GM21825 (cell line): Measurements from ENCODE around the gene GRB10.

Experiments used
- ATAC-seq: cut with Tn5 transposase; IDR thresholded peaks from one replicate; pipeline ENCODE4 v1.9.1; 2021; ENCODE audit warnings: mild to moderate bottlenecking, moderate library complexity; ENCODE audit not compliant: unreplicated experiment

The GRB10 gene

DNA sequence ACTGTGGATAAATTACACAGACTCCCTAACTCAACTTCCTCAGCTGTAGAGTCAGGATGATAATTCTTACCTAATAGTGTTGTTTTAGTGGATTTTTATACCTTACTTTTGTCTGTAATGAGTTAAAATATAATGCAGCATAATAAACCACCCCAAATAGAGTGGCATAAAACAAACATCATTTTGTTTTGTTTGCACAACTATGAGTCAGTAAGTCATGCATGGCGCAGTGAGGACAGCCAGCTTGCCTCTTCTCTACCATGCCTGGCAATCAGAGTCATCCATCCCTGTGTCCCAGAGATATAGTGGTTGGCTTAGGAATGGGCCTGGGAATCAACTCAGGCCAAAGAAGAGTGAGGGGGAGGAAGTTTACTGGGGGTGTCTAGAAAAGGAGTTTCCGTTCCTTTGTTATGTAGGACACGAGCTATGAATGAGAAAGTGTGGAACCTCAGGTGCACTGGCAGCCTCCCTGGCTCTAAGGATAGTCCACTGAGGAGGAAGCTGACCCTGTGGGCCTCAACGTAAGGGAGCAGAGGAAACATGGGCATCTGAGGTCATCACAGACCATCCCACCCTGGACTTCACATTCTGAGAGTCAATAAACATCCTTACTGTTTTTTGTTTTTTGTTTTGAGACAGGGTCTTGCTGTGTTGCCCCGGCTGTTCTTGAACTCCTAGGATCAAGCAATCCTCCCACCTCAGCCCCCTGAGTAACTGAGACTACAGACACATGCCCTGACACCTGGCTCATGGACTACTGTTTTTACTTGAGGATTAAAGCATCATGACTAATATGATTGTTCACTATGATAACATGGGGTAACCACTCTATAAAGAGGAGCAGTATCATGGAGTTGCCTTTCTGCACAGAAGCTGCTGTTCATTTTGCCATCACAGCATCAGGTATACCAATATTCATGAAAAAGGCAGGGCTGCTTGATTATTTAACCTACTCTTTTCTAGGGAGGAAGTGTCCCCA lies 21.0 kb upstream of the GRB10 start:
- no peak for ATAC-seq

DNA sequence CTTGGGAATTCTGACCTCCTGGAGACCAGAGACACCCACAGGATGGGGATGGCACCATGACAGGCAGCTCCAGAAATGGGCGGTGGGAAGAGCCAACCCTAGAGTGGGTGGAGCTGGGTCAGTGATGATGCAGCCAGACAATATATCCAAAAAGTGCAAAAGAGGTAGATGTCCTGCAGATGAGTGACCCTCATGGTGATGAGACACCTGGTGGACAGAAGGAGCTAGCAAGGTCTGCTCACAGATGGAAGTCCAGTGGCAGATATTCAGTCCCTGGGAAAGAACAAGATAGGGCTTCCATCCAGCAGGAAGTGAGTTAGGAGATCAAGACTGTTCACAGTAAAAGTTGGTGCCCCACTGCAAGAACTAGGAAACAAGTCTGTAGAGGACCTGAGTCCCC lies 19.2 kb upstream of the GRB10 start:
- no peak for ATAC-seq

DNA sequence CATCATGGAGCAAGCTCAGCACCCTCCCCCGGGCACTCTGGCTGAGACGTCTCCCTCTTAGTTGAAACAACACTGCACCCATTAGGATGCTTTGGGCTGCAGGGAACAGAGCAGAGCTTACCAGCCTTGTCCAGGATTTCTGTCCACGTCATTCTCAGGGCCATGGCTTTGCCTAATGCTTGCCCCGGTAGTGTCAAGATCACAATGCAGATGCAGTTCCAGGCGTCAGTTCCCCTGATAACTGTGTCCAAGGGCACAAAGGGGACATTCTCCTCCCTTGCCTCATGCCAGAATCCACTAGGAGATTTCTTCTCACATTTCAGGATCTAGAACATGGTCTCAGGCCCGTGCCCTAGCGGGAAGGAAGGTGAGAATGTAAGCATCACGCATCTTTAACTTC lies 17.2 kb upstream of the GRB10 start:
- ATAC-seq = no peak

DNA sequence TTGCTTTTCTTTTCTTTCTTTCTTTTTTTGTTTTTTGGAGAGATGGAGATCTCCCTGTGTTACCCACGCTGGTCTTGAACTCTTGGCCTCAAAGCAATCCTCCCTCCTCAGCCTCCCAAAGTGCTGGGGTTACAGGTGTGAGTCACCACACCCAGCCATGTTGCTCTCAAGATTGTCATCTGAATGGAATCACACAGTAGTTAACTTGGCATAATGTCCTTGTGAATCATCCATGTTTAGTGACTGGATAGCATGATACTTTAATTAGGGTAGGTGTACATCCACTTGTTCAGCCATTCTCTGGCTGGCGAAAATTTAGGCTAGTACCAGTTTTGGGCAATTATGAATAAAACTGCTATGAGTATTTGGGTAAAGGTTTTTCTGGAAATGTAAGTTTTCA lies 15.4 kb upstream of the GRB10 start:
- ATAC-seq = no peak

DNA sequence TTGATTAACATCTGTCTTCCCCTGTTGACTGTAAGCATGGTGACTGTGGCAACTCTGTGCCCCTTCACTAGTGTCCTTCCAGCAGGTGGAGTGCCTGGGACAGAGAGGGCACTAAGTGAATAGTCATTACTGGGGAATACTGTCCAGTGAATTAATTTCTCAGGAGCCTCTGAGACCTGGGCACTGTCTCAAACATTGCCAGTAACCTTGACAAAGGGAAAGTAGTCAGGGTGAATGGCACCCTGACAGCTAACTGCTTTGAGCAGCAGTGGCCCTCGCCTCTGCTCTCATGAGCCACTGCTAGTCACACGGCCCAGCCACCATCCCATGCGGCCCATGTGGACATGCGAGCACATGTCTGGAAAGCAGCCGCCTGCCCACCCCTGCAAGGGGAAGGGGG lies 13.1 kb upstream of the GRB10 start:
- ATAC-seq = no peak

DNA sequence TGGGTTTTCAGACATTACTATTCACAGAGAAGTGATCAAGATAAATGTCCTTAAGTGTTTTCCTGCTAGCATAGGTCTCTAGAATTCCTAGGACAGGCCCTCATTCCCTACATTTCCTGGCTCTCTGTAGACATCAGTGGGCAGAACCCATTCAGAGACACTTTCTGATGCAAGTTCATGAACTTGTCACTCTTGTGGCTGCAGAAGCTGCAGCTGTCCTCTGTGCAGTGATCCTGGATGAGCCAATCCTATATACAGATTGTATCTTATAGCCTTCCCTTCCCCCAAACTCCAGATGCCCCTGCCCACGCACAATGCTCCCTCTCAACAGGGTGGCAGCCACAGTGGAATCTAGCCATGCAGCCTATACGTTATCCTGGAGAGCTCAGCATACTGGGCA lies 12.6 kb upstream of the GRB10 start:
- ATAC-seq = no peak

DNA sequence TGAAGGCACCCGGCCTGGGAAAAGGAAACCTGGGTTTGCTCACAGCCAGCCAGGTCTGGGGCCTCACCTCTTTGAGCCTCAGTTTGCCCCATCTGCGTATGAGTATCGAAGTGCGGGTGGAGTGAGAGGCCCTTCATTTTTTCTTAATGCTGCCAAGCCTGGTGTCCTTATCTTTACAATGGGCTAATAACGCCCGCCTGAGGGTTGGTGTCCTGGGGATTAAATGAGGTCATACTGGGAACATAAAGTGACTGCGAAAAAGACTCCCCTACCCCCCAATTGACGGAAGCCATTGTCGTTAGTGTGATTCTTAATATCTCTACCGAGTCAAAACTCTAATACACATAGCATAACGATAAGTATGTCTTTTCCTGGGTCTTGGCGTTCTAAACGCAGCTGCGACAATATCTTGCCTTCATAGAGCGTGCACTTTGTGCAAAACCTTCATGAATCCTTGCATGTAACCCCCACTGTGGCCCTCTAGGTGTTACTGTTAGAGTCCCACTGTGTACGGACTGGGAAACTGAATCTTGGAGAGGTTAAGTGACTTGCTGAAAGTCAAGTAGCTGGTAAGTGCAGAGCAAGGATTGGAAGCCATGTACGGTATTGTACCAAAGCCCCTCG lies 11.4 kb upstream of the GRB10 start:
- ATAC-seq = no peak

DNA sequence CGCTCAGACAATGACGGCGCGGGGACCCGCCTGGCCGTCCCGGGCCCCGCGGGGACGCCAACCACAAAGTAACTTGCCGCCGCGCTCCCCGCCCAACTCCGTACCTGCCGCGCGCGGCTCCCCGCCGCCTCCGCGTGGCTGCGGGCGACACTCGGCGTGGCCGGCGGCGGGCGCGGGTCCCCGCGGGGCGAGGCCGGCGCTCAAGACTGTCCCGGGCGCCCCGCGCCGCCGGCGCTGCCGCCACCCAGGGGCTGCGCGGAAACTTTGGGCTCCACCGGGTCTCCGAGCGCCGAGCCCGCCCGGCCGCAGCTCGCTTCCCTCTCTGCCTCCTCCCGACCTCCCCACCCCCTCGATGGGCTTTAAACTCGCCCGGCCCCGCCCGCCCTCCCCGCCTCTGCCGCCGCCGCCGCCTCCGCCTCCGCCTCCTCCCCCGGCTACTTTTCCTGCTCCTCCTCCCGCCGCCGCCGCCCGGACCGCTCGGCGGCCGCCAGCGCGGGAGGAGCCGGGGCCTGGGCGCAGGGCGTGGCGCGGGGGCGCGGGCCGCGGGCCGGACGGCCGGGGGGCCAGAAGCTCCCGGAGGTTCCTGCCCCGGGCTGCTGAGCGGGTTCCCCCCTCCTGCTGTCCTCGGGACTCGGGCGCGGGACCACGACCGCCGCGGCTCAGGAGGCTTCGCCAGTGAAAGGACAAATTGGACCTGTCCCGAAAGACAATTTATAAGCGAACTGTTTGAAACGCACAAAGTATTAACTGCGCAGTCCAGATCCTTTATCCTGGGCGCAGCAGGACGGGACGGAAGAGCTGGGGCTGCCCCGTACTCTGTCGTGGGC lies 10.6 kb upstream of the GRB10 start:
- ATAC-seq = no peak

DNA sequence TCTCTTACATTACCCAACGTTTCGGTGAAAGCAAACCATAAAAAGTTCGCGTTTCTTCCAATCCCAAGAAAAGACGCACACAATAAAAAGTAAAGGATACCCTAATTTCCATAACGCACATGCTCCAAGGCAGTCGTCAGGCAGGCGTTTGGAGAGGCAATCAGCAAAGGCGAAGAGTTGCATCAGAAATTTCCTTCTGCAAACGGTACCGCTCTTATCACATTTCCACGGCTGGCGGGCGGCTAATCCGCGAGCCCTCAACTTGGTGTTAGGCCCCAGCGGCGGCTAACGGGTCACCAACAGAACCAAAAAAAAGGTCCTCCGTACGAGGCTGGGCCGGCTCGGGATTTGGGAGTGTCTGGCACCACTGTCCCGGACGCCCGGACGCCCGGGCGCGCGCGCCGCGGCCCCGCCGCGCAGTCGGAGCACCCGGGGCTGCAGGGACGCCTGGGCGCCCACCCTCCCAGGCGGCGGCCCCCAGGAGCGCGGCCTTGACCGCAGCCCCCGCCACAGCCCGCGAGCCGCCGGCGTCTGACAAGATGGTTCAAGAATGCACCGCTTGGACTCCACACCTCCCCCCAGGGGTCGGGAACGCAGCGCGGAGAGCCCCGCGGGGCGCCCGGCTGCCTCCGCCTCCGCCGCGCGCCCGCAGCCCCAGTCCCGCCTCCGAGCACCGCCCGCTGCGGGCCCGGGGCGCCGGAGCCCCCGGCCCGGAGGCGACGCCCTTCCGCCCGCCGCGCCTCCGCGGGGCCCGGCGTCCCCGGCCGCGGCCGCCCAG lies 9.8 kb upstream of the GRB10 start:
- no peak for ATAC-seq

DNA sequence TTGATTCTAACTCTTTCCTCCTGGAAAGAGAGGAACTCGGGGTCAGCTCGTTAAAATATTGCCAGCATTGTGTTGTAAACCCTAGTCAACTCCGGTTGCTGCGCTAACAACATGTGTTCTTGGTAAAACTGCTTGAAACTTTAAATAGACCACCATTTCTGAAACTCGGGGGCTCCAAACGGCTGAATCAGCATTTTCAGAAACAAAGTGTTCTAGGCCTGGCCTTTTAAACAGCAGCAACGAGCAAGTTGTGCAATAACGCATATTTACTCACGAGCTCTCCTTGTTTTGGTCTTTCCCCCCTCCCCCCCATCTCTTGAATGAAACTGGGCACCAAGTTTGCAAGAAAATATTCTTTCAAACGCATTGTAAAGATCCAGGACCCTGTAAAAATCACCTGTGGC lies 9.2 kb upstream of the GRB10 start:
- ATAC-seq = no peak

DNA sequence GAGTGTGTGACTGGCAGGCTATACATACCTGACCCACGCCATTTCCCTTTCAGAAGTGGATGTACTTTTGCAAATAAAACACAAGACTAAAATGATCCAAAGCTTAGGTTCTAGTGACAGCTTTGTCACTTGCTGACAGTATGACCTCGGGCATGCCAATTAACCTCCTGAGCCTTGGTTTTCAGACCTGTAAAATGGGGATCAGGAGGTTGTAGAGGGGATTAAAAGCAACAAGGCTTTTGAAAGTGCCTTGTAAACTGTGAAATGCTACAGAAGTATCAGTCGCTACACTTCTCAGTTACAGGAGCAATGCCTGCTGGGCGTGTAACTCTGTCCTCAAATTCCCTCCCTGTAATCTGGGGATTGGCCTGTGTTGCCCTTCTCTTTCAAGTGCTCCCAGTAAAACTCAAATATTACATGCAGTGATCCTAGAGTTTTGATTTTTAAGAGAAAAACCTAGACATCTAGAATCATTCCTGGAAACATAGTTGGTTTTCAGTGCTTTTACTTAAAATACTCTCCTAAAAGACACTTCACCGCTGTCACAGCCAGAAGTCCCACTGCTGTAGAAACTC lies 8.8 kb upstream of the GRB10 start:
- no peak for ATAC-seq

DNA sequence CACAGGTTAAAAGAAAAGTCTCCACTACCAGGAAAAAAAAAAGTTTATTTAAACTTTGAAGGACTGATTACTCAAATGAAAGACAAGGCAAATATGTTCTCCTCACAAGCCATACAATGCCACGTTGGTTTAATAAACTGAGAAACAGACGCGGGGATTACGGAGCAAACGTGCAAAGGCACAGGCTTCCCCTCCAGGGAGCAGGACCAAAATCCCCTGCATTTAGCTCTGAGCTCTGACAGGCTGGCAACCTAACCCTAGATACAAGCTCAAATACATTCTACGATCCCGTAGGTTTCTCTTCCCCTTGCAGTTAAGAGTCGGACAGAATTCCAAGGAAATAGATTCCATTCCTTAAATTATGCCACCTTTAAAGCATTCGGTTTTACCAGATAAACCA lies 7.7 kb upstream of the GRB10 start:
- no peak for ATAC-seq

DNA sequence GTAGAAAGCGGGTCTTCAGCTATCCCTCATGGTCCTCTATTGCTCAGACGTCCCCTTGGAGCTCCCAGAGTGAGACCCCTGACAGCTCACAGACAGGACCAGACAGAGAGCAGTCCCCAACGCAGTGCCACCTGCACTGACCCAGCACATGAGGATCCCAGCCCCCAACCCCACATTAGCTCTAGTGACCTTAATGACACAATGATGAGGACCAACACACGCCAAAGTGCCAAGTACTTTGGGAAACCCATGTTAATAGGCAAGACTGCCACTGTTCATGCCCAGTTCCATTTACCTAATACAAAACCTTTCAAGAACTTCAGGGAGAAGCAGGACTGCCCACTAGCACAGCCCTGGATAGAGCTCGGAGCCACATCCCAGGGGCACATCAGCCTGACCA lies 5.7 kb upstream of the GRB10 start:
- ATAC-seq = no peak

DNA sequence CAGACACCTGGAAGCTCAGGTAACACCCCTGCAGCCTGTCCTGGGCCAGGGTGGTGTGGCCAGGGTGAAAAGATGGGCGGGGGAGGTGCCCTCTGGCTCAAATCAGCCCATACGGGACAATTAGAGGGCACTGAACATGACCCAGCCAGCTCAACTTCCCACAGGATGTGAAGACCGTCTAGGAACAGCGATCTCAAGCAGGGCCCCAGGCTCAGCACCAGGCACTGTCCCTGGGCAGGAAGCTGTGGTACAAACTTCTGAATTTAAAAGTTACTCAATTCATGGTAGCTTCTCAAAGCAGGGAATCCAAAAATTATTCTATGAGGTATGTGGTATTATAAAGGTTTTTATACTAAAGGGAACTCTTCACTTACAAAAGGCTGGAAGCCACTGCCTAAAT lies 5.1 kb upstream of the GRB10 start:
- ATAC-seq = no peak

DNA sequence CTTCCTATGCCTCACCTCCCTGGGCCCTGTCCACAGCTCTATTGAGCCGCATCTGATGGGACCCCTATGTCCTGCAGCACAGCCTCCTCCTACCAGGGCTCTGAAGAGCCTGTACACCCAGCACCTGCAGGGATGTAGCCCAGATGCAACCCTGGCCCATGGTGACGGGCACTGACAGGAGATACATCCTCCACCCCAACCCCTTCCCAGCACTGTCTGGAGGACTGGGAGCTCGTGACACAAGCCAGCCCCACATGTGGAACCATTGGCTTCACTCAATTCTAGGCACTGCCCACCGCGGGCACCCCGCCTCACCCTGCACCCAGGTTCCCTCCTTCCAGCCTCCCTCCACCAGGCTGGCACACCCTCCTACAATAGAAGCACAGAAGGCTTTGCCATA lies 2.6 kb upstream of the GRB10 start:
- ATAC-seq = no peak

DNA sequence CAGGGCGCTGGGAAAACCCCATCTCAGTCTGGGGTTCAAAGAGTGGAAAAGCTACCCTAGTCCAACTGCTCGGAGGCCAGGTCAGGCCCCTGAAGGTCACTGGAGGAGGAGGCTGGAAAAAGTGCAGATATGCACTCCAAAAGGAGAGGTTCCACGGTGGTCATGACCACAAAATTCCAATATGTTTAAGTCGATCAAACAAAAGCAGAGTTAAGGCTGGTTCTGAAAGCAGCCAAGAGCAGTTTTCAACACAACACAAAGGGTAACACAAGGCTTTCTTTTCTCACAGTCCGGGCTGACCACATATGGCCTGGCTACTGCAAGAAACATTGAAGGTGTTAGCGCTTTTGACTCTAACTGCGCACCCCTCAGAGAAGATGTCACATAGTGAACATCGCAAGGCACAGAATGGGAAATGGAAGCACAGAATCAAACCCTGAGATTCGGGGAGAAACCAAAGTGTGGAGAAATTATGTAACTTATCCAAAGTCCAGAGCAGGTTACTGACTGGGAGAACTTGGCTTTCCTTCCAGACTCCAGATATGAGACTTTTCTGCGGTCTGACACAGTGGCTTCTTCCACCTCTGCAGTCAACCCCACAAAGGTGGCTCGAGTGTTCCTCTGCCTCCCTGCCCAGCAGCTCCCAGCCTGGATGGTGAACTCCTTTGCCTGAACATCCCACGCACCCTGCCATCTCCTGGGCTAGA lies 1.3 kb upstream of the GRB10 start:
- no peak for ATAC-seq

DNA sequence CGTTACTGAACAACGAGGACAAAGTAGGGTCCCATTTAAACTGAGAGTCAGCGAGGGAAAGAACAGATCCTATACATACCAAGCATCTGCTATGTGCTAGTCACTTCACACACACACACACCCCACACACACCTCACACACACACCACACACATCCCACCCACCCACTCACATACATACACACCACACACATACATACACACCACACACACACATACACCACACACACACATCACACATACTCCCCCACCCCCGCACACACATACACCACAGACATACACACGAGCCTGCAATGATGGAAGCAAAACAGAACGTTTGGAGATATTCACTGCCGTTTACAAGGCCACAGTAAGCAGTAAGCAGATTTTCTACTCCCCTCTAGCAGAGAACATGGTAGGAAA lies 607 bp upstream of the GRB10 start:
- ATAC-seq = no peak

DNA sequence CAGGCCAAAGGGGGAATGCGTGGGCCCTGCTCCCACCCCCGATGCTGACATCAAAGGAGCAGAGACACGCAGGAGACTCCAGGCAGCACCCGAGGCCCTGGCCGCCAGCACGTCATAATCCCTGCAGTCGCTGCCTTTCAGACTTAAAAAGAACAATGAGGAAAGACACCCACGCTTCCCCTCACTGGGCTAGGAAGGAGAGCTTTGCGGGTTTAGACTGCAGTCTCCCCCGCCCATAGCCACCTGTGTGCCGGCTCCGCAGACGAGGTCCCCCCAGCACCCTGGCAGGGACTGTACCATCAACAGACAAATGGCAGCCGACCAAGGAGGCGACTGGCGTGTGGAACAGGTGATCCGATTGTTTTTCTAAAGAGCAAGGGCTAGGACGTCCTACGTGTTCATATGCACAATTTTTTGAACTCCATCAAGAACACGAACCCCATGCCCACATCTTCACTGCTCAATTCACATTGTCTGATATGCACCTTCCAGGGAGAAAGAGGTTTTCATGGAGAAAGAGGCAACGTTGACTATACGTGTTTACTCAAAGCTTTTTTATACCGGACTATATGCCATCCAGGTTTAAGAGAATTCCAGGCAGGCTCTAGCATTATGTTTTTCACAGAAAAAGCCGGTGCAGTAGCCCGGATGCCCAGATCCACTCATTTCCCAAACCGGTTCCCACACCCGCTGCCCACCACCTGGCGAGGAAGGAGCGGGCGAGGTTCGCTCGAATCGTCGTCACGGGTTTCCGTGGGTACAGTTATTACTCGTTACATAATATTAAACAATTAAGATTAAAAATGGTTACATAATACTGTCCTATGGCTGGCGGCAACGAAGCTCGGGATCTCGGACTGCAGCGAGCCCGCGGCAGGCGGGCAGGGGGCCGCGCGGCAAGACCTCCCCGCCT lies 1.1 kb downstream of the GRB10 start:
- ATAC-seq = no peak

DNA sequence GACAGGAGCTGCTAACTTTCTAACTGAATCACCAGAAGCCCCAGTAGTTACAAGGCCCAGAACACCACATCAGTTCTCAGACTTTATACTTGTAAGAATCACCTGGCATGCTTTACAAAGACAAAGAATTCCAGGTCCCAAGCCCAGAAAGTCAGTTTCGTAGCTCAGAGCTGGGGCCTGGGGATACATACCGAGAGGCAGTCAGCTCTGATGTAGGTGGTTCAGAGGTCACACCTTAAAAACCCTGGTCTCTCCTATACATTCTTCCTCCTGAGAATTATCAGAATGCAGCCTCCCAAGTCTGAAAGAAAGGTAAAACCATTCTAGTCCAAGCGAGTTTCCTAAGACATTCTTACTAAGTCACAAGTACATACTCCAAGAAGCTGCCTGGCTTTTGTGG lies 2.3 kb downstream of the GRB10 start:
- no peak for ATAC-seq
